Gastrocnemius medialis (tissue), 4 donors: ENCODE results near the gene NOTCH4.

Experiments
- POLR2A ChIP-seq, 2 donors: fragments of 450-650 bp; IDR thresholded peaks; one replicate each; pipeline ENCODE4 v1.6.1; 2017; ENCODE audit warnings: antibody characterized with exemption in 2 of 2, mild to moderate bottlenecking in 2 of 2, moderate library complexity in 2 of 2
- TF ChIP-seq, protein P1 (sequence below), 5 experiments: fragments of 450-650 bp in 3 of 5; fragments of 200-600 bp in 2 of 5; sonication (generic) in 2 of 5; IDR thresholded peaks in 4 of 5; conservative IDR thresholded peaks in 1 of 5; 1 replicate in 4 of 5; 2 replicates in 1 of 5; pipeline ENCODE4 v1.5.1; 2016 to 2019; ENCODE audit warnings: antibody characterized with exemption in 5 of 5, mild to moderate bottlenecking in 3 of 5, moderate library complexity in 3 of 5

DNA sequence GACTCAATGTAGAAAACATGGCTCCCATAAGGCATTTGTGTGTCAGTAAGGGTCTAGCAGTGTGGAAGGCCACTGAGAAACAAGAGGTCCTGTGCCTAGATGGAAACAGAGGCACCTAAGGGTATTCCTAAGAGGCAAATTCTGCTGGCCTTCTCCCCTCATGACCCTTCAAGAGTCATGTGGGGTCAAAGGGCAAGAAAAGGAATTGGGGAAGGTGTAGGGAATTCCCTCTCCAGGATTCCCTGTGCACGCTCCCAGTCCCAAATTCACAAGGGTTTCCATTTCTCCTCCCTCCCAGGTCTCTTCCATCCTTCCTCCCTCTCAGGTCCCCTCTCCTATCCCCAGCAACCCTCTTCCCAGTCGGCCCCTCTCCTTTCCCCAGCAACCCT, 48.6 kb downstream of the NOTCH4 start:
- TF ChIP-seq, protein P1, sequence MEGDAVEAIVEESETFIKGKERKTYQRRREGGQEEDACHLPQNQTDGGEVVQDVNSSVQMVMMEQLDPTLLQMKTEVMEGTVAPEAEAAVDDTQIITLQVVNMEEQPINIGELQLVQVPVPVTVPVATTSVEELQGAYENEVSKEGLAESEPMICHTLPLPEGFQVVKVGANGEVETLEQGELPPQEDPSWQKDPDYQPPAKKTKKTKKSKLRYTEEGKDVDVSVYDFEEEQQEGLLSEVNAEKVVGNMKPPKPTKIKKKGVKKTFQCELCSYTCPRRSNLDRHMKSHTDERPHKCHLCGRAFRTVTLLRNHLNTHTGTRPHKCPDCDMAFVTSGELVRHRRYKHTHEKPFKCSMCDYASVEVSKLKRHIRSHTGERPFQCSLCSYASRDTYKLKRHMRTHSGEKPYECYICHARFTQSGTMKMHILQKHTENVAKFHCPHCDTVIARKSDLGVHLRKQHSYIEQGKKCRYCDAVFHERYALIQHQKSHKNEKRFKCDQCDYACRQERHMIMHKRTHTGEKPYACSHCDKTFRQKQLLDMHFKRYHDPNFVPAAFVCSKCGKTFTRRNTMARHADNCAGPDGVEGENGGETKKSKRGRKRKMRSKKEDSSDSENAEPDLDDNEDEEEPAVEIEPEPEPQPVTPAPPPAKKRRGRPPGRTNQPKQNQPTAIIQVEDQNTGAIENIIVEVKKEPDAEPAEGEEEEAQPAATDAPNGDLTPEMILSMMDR (IDR thresholded peaks at IDR 0.05 in 4 of 5, conservative IDR thresholded peaks at IDR 0.05 in 1 of 5) = no peak
- TF ChIP-seq POLR2A (IDR thresholded peaks at IDR 0.05) = no peak
